Neural progenitor cell (in vitro differentiated cells): ENCODE data around the gene SPOCK1.

Experiments
- EZH2 ChIP-seq: fragments of 200-600 bp; sonication (generic); IDR thresholded peaks from 2 replicates; pipeline ENCODE4 v1.6.1; 2017; ENCODE audit warnings: antibody characterized with exemption, mild to moderate bottlenecking, moderate library complexity
- EZH2phosphoT487 ChIP-seq: fragments of 200-600 bp; sonication (generic); IDR thresholded peaks from 2 replicates; pipeline ENCODE4 v1.6.1; 2017; ENCODE audit warnings: antibody characterized with exemption
- TF ChIP-seq, protein P1 (sequence below): fragments of 200-600 bp; sonication (generic); IDR thresholded peaks from 2 replicates; pipeline ENCODE4 v1.5.1; 2017; ENCODE audit warnings: antibody characterized with exemption, mild to moderate bottlenecking

DNA sequence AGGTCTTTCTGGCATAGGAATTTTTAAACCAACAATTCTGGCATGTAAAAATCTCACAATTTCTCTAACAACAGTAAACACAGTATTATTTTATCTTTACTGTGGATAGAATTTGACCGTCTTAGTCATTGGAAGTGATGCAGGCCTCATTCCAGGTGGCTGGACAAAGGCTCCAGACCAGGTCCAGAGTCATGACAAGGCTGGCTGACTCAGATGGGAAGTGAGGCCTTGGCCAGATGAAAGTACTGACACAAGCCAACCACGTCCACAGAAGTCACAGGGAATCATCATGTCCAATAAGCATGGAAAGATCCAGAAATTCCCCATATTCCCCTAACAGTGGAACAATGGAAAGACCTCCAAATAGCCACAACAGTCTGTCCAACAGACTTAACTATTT, 12.4 kb downstream of the SPOCK1 start:
- TF ChIP-seq, protein P1, sequence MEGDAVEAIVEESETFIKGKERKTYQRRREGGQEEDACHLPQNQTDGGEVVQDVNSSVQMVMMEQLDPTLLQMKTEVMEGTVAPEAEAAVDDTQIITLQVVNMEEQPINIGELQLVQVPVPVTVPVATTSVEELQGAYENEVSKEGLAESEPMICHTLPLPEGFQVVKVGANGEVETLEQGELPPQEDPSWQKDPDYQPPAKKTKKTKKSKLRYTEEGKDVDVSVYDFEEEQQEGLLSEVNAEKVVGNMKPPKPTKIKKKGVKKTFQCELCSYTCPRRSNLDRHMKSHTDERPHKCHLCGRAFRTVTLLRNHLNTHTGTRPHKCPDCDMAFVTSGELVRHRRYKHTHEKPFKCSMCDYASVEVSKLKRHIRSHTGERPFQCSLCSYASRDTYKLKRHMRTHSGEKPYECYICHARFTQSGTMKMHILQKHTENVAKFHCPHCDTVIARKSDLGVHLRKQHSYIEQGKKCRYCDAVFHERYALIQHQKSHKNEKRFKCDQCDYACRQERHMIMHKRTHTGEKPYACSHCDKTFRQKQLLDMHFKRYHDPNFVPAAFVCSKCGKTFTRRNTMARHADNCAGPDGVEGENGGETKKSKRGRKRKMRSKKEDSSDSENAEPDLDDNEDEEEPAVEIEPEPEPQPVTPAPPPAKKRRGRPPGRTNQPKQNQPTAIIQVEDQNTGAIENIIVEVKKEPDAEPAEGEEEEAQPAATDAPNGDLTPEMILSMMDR = no peak
- TF ChIP-seq EZH2phosphoT487 (no peak), EZH2 (no peak)
